T-helper 1 cell (primary cell): Measurements from ENCODE around the gene ANKHD1.

Experiments used
- DNase-seq, 5 donors: peaks; one replicate each; pipeline ENCODE4 v3.0.0-alpha.2; 2012 to 2020
- total RNA-seq, 4 donors: gene quantifications; one replicate each; lab custom pipeline; 2026; lab: John Stamatoyannopoulos, UW

The ANKHD1 gene, protein sequence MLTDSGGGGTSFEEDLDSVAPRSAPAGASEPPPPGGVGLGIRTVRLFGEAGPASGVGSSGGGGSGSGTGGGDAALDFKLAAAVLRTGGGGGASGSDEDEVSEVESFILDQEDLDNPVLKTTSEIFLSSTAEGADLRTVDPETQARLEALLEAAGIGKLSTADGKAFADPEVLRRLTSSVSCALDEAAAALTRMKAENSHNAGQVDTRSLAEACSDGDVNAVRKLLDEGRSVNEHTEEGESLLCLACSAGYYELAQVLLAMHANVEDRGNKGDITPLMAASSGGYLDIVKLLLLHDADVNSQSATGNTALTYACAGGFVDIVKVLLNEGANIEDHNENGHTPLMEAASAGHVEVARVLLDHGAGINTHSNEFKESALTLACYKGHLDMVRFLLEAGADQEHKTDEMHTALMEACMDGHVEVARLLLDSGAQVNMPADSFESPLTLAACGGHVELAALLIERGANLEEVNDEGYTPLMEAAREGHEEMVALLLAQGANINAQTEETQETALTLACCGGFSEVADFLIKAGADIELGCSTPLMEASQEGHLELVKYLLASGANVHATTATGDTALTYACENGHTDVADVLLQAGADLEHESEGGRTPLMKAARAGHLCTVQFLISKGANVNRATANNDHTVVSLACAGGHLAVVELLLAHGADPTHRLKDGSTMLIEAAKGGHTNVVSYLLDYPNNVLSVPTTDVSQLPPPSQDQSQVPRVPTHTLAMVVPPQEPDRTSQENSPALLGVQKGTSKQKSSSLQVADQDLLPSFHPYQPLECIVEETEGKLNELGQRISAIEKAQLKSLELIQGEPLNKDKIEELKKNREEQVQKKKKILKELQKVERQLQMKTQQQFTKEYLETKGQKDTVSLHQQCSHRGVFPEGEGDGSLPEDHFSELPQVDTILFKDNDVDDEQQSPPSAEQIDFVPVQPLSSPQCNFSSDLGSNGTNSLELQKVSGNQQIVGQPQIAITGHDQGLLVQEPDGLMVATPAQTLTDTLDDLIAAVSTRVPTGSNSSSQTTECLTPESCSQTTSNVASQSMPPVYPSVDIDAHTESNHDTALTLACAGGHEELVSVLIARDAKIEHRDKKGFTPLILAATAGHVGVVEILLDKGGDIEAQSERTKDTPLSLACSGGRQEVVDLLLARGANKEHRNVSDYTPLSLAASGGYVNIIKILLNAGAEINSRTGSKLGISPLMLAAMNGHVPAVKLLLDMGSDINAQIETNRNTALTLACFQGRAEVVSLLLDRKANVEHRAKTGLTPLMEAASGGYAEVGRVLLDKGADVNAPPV (N-terminal part only)
- 8.0 to 12.9 (median 12.1) reads per million in 4 donors for total RNA-seq

- DNase-seq = peak; percentile 92 to 100 (median 95)
Observed at GRCh38 chr5:140401362-140402257, at the start of gene ANKHD1. Gene ANKHD1, plus strand, starts transcription at chr5:140401833. Its CDS starts 135 bp downstream, at chr5:140401968.

- no peak for DNase-seq
Observed at GRCh38 chr5:140355546-140355945, 46.1 kb upstream of the ANKHD1 start.

- no peak for DNase-seq
Observed at GRCh38 chr5:140356853-140357725, 44.5 kb upstream of the ANKHD1 start.

DNA sequence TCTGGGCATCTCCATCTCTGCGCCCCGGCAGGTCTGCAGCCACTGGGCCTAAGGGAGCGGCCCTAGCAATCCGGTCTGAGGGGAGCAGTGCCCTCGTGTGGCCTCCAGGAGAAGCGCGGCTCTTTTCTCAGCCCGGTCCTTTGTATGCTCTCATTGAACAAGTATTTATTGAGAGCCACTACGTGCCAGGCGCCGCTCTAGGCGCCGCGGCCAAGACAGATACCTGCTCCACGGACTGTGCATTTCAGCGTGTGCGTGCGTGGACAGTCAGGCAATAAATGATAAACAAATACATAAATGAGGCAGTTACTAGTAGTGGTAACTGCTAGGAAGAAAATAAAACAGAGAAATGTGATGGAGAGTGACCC is 43.9 kb upstream of the ANKHD1 start:
- peak; percentile 39 to 81 (median 61) for DNase-seq

- DNase-seq = no peak
Observed at GRCh38 chr5:140358738-140359310, 42.8 kb upstream of the ANKHD1 start.

DNA sequence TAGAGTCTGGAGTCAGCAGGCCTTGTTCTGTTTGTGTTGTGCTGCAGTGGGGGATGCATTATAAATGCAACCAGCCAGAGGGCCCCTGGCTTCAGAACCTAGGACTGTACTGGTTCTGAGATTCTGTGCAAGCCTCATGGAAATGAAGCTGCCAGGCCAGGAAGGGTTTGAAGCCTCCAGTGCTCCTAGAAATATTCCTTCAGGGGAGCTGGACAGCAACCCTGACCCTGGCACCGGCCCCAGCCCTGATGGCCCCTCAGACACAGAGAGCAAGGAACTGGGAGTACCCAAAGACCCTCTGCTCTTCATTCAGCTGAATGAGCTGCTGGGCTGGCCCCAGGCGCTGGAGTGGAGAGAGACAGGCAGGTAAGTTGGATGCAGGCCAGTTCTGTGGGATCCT is 41.5 kb upstream of the ANKHD1 start, which contains the start of gene SLC4A9:
Gene SLC4A9, plus strand, starts transcription at position 94 of the 400 bp plus-strand sequence. Its CDS starts 43 bp downstream, at position 137.
- no peak for DNase-seq

DNA sequence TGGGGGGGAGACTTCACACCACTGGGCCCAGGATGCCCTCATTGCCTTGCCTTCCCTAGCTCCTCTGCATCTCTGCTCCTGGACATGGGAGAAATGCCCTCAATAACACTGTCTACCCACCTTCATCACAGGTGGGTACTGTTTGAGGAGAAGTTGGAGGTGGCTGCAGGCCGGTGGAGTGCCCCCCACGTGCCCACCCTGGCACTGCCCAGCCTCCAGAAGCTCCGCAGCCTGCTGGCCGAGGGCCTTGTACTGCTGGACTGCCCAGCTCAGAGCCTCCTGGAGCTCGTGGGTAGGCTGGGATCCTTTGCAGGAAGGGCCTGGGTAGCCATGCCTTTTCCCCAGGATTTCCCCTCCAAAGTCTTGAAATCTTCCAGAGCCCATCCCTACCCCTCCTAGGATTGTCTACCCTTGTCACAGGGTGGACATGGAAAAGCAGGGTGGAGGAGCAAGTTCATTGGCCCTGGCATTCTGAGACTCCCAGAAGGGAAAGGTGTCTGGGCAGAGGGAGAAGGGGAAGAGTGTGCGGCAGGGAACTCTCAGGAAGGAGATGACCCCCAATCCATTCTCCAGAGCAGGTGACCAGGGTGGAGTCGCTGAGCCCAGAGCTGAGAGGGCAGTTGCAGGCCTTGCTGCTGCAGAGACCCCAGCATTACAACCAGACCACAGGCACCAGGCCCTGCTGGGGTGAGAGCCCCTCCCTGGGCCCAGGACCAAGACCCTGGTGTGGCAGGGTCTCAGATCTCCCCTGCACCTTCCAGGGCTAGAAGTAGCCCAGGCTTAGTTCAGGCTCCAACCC is 40.8 kb upstream of the ANKHD1 start:
- DNase-seq = no peak

GRCh38 chr5:140361901-140362300 is 39.7 kb upstream of the ANKHD1 start:
- DNase-seq = no peak

- DNase-seq = no peak
Observed at GRCh38 chr5:140362311-140362710, 39.3 kb upstream of the ANKHD1 start.

DNA sequence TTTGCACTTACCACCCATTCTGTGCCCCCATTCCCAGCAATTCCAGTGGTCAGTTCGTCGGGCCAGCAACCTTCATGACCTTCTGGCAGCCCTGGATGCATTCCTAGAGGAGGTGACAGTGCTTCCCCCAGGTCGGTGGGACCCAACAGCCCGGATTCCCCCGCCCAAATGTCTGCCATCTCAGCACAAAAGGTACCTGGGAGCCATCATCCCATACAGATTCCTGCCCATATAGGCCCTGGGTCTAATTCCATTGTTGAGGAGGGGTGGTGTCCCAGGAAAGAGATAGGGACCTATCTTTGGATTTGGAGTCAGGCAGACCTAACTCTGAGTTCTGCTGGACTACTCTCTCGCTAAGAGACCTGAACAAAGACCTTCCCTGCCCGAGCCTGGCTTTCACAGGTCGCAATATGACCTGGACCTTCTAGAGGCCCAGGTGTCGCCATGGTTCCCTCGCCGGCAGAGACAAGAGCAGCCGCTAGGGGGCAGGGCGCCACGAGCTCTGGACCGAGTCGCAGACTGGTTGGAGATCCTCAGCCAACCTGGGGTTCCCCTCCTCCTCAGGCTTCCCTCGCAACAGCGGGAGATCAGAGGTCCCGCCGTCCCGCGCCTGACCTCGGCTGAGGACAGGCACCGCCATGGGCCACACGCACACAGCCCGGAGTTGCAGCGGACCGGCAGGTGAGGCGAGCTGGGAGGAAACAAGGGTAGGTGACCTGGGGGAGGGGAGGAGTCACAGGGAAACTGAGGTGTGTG is 38.6 kb upstream of the ANKHD1 start:
- peak; percentile 54 to 78 (median 75) for DNase-seq

DNA sequence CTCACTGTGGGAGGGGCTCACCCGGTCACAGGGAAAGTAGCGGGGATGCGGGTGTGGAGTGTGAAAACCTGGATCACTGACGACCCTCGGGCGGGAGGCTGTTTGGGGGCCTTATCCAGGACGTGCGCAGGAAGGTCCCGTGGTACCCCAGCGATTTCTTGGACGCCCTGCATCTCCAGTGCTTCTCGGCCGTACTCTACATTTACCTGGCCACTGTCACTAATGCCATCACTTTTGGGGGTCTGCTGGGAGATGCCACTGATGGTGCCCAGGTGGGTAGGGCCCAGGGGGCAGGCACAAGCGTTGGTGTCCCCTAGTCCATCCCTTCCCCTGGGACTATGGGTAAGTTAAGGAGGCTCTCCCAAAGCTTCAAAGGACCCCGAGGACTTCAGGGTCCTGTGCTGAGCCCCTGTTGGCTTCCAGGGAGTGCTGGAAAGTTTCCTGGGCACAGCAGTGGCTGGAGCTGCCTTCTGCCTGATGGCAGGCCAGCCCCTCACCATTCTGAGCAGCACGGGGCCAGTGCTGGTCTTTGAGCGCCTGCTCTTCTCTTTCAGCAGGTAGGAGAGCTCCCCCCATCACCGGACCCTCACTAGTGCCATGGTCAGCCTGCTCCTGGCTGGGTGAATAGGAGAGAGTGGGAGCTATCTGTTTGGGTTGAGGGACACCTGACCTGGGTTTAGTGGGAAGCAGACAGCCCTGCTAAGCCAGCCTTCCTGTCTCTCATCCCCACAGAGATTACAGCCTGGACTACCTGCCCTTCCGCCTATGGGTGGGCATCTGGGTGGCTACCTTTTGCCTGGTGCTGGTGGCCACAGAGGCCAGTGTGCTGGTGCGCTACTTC is 37.8 kb upstream of the ANKHD1 start:
- DNase-seq = no peak

DNA sequence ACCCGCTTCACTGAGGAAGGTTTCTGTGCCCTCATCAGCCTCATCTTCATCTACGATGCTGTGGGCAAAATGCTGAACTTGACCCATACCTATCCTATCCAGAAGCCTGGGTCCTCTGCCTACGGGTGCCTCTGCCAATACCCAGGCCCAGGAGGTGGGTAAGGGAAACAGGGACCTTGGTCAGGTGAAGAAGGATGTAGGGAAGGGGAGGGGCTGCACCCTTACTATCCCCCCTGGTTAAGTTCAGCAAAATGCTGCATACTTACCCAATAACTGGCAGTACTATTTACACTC is 37.2 kb upstream of the ANKHD1 start:
- no peak for DNase-seq

- no peak for DNase-seq
Observed at GRCh38 chr5:140365282-140365681, 36.4 kb upstream of the ANKHD1 start.

- no peak for DNase-seq
Observed at GRCh38 chr5:140365941-140366340, 35.7 kb upstream of the ANKHD1 start.

DNA sequence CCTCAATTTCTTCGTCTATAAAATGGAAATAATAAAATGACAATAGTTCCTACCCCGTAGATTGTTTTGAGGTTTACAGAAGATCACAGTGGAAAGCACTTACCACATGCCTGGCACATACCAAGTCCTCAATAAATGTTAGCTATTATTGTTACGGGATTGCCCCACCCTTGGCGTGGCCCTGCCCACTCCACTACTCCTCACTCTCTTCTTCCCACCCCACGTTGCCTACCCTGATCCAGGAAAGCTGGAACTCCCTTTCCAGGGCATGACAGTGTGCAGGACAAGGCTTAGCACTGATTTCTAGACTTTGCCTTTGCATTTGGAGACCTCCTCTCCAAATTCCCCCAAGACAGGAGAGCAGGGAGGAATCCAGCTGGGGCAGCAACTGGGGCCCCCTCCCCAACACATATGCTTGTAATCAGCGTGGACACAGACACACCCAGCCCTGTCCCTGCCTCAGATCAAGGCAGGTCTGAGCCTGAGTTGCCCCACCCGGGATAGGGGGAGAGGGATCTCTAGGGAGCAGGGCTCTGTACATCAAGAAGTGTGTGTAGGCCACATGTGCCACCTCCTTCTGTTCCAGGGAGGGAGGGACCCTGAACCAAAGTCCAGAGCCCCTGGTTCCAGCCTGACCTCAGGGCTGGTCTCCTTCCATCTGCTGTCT is 34.9 kb upstream of the ANKHD1 start:
- no peak for DNase-seq

DNA sequence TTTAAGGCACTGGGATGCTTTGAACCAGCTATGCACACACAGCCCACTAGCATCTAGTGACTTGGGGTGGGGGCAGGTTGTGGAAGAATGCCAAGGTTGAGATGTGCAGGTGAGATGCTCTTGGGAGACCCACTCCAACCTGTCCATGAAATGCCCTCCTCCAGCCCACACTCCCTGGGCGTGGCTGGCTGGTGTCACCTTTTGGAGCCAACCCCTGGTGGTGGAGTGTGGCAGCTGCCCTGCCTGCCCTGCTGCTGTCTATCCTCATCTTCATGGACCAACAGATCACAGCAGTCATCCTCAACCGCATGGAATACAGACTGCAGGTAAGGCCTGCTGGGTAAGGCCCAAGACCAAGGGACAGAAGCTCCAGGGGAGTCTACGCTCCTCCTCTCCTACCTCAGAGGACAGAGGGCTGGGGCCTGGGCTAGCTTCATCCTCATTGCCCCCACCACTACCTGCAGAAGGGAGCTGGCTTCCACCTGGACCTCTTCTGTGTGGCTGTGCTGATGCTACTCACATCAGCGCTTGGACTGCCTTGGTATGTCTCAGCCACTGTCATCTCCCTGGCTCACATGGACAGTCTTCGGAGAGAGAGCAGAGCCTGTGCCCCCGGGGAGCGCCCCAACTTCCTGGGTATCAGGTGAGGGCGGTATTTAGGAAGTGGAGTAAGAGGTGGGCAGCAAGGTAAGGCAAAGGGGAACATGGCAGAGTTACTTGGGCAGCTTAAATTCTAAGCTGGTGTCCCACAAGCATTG is 34.2 kb upstream of the ANKHD1 start:
- DNase-seq = no peak
